Ovary (tissue), 9 donors: ENCODE data around the gene DDX25. TPM values are rescaled to one million over a fixed set of nuclear protein-coding genes. Genes with fewer than 3 reads are reported as not detected.
"Not testable (repeated sequence)": the region's sequence is repeated elsewhere in the genome, so short reads cannot be mapped to it uniquely, and the experiment has no call there.

Experiments used
- DNase-seq, 5 donors: peaks; one replicate each; pipeline ENCODE4 v3.0.0-alpha.2; 2019 to 2020
- H3K27ac ChIP-seq, 2 donors: fragments of 200-600 bp; one replicate each; pipeline versions ENCODE4 v1.5.1 to v1.8.0; 2019 to 2022
- H3K27me3 ChIP-seq: fragments of 200-600 bp; one replicate; pipeline ENCODE4 v1.8.0; 2022
- H3K36me3 ChIP-seq: fragments of 200-600 bp; sonication (generic); one replicate; pipeline ENCODE4 v1.5.1; 2019
- H3K4me1 ChIP-seq: one replicate; pipeline ENCODE4 v1.8.1; 2013; ENCODE audit warnings: mild to moderate bottlenecking, moderate library complexity; ENCODE audit not compliant: insufficient read depth
- H3K4me3 ChIP-seq: fragments of 200-600 bp; sonication (generic); one replicate; pipeline ENCODE4 v1.5.1; 2017
- H3K9me3 ChIP-seq, 2 donors: fragments of 200-600 bp in 1 of 2; sonication (generic) in 1 of 2; one replicate each; pipeline versions ENCODE4 v1.5.1 to v1.8.1; 2013 to 2019; ENCODE audit warnings: mild to moderate bottlenecking in 1 of 2, moderate library complexity in 1 of 2
- CTCF ChIP-seq, 3 donors: fragments of 450-650 bp in 2 of 3; fragments of 200-600 bp in 1 of 3; IDR thresholded peaks; one replicate each; pipeline versions ENCODE4 v1.5.1 to v1.8.0; 2016 to 2022; ENCODE audit warnings: antibody characterized with exemption in 3 of 3, mild to moderate bottlenecking in 1 of 3
- EP300 ChIP-seq: sonication (generic); formaldehyde crosslinking; IDR thresholded peaks from one replicate; pipeline ENCODE4 v1.6.1; 2017; ENCODE audit warnings: antibody characterized with exemption
- POLR2A ChIP-seq: fragments of 450-650 bp; IDR thresholded peaks from one replicate; pipeline ENCODE4 v1.6.1; 2017; ENCODE audit warnings: antibody characterized with exemption, mild to moderate bottlenecking, moderate library complexity
- WGBS, 3 donors: extraction: QIAGEN DNeasy Blood & Tissue Kit in 1 of 3; methylation state at CpG; one replicate each; pipeline versions ENCODE4 v1.1.5 to v1.1.7; 2013 to 2017; 5-methylcytosine and 5-hydroxymethylcytosine counted together
- intact Hi-C, 4 donors: fragments of 100-400 bp; cut with DNase I; formaldehyde crosslinking; loops; one replicate each; pipeline versions ENCODE4 v1.11.0 to v1.15.1; 2022 to 2023
- polyA plus RNA-seq, 2 donors: library from polyadenylated mRNA; stranded (reverse); fragments of 200-250 nt in 1 of 2; fragments of 350-450 nt in 1 of 2; fragmentation: Illumina TruSeq in 1 of 2; extraction: RNeasy Lipid Tissue Mini Kit (QIAGEN cat#74804) in 1 of 2; gene quantifications; one replicate each; pipeline ENCODE4 v1.2.3, GENCODE V29; 2013 to 2014
- total RNA-seq, 7 donors: library from RNA; depleted of rRNA in 2 of 7; stranded (reverse); fragments of >200 nt in 2 of 7; fragmentation: NEBNext Ultra II Directional in 3 of 7; extraction: Animal tissue kit (Norgen Biotek cat#: 25700) in 3 of 7; gene quantifications; one replicate each; pipeline versions ENCODE4 v1.1.0 to v1.2.4, GENCODE V29; 2016 to 2023
- donor health status: DM: no; HTN: no; CAD: no; lungs with moderate emphysema.
- donor health status: DM: no; HTN: no; CAD: no.
- donor health status: Bipolar disorder and iron deficiency.
- donor health status: DM: yes; HTN: yes; CAD: no.
- donor health status: DM: no; HTN: no; CAD: no.
- donor health status: DM: yes; HTN: yes; CAD: no.

DDX25 gene
- total and polyA plus RNA-seq, 9 donors = 0.23 to 0.92 (median 0.58) TPM; not detected in 1

- Histone ChIP-seq H3K27ac (peak overlapping the region; percentile 16 to 22), H3K9me3 (no peaks in the 10 kb centered on the region), H3K4me3 (peak overlapping the region; percentile 72), H3K36me3 (no peaks in the 10 kb centered on the region), H3K27me3 (no peaks in the 10 kb centered on the region), H3K4me1 (peaks cover 7% of the 10 kb centered on the region)
- no peak for DNase-seq
- no peak for TF ChIP-seq EP300
- no peak for TF ChIP-seq POLR2A
- TF ChIP-seq CTCF (IDR thresholded peaks at IDR 0.05) = no peak
- 42 to 48% (median 42%) methylated on average over 20 of the region's 20 CpGs for WGBS, 3 donors
- intact Hi-C loops = no loop called here
Observed at GRCh38 chr11:125902277-125902926, 1.9 kb upstream of the DDX25 start.

- Histone ChIP-seq H3K27ac (peak within 1 kb of the TSS; percentile 16 to 22), H3K4me1 (peaks cover 7% of the 10 kb centered on the region), H3K27me3 (no peaks in the 10 kb centered on the region), H3K36me3 (no peaks in the 10 kb centered on the region), H3K9me3 (no peaks in the 10 kb centered on the region), H3K4me3 (peak within 1 kb of the TSS; percentile 72)
- intact Hi-C loops = no loop called here
- DNase-seq = peak; percentile 85 to 93 (median 88)
- TF ChIP-seq CTCF (IDR thresholded peaks at IDR 0.05) (no peak), EP300 (no peak), POLR2A (peak; percentile 67)
- WGBS, 3 donors = 0 to 2% (median 1%) methylated on average over 31 of the region's 31 CpGs
Observed at GRCh38 chr11:125902927-125903710, 1.2 kb upstream of the DDX25 start, which contains the start of gene PUS3. Gene PUS3 (minus strand): TSS chr11:125903206. CDS start chr11:125896284, 6,922 bp downstream.

- H3K27me3 ChIP-seq = no peaks in the 10 kb centered on the region
- no peak overlapping the region for H3K4me3 ChIP-seq
- no peak for TF ChIP-seq EP300
- TF ChIP-seq CTCF (IDR thresholded peaks at IDR 0.05) = no peak
- no peak for TF ChIP-seq POLR2A
- WGBS, 3 donors = 44 to 45% (median 45%) methylated on average over 11 of the region's 11 CpGs
- no peaks in the 10 kb centered on the region for H3K9me3 ChIP-seq
- DNase-seq = no peak
- H3K4me1 ChIP-seq = peaks cover 7% of the 10 kb centered on the region
- no peak overlapping the region for H3K27ac ChIP-seq
- H3K36me3 ChIP-seq = no peaks in the 10 kb centered on the region
- intact Hi-C loops = no loop called here
Observed at GRCh38 chr11:125904678-125905077, 370 bp downstream of the DDX25 start.

GRCh38 chr11:125910226-125910849 lies 6.0 kb downstream of the DDX25 start:
- intact Hi-C loops = no loop called here
- TF ChIP-seq CTCF (IDR thresholded peaks at IDR 0.05) (no peak), EP300 (no peak), POLR2A (no peak)
- DNase-seq = no peak
- Histone ChIP-seq H3K4me1 (no peaks in the 10 kb centered on the region), H3K4me3 (no peak overlapping the region), H3K27me3 (no peaks in the 10 kb centered on the region), H3K27ac (no peak overlapping the region), H3K36me3 (no peaks in the 10 kb centered on the region), H3K9me3 (no peaks in the 10 kb centered on the region)
- WGBS, 3 donors = 69 to 77% (median 76%) methylated on average over 8 of the region's 8 CpGs

GRCh38 chr11:125914601-125915000 lies 10.3 kb downstream of the DDX25 start:
- not testable (repeated sequence) for DNase-seq
- WGBS, 3 donors = 73 to 79% (median 77%) methylated on average over 3 of the region's 3 CpGs

More at GRCh38 chr11:125914601-125915000, 10.3 kb downstream of the DDX25 start:
- H3K4me3 ChIP-seq, H3K27me3 ChIP-seq, intact Hi-C loops, H3K36me3 ChIP-seq, H3K27ac ChIP-seq, H3K9me3 ChIP-seq, H3K4me1 ChIP-seq: not testable (repeated sequence)
